HG03108 (cell line): Measurements from ENCODE around the gene DNAAF8.

ENCODE experiments used
- ATAC-seq: cut with Tn5 transposase; IDR thresholded peaks from one replicate; pipeline ENCODE4 v1.9.1; 2021; ENCODE audit warnings: moderate library complexity; ENCODE audit not compliant: unreplicated experiment

DNAAF8 gene

DNA sequence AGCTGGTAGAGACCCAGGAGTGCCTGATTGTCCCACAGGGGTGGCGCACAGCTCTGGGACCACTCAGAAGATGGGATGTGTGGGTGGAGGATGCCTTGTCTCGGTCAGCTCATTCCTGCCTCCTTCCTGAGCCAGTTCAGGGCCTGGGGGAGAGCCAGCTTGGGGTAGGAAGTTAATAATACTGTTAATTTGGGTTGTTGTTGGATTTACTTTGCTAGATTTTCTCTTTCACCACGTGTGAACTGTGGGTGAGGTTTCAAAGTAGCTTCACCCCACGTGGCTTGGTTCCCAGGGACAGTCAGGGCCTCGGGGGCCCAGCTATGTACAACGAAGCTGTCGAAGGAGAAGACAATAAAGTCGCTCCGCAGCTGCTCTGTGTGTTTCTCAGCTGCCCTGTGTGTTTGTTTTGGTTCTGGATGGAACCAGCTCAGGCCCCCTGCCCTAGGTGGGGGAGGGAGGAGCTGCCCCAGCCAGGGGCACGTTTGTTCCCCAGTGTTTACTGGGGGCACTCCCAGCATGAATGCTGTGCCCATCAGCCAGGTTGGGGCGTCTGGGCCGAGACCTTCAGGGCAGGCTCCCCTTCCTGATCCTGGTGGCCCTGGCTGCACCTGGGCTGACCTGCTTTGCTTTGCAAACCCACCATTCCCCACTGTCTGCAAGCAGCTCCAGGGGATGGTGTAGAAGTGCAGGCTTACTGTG, 38.7 kb upstream of the DNAAF8 start:
- ATAC-seq: no peak

DNA sequence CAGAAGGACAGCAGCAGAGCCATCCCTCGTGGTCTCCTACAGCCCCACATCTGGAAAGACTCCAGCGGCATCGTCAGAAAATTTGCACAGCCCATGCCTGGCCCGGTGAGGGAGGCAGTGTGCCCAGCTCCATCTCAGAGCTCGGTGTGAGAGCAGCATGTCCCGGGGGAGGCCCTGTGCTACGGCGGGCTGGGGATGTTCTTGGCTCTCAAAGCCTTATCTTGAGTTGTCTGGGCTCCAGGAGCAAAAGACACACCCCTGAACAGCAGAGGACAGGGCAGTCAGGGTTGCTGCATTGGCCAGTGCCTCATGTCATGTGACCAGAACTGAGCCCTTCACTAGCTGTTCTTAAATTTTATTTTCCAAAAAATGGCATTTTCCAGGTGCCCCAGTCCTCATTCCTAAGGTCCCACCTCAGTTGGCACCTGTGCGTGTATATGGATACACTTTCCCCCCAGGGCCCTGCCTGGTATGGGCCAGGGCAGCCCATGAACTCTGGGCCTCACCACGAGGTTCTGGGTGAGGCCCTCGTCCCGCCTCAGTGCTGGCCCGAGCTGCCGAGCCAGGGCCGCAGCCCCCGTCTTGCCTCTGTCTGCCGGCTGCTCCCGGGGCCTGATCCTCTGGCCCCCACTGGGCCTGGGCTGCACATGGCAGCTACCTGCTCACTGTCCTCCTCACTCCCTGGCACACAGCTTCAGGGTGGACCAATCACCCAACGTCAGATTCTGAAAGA, 38.0 kb upstream of the DNAAF8 start:
- no peak for ATAC-seq

DNA sequence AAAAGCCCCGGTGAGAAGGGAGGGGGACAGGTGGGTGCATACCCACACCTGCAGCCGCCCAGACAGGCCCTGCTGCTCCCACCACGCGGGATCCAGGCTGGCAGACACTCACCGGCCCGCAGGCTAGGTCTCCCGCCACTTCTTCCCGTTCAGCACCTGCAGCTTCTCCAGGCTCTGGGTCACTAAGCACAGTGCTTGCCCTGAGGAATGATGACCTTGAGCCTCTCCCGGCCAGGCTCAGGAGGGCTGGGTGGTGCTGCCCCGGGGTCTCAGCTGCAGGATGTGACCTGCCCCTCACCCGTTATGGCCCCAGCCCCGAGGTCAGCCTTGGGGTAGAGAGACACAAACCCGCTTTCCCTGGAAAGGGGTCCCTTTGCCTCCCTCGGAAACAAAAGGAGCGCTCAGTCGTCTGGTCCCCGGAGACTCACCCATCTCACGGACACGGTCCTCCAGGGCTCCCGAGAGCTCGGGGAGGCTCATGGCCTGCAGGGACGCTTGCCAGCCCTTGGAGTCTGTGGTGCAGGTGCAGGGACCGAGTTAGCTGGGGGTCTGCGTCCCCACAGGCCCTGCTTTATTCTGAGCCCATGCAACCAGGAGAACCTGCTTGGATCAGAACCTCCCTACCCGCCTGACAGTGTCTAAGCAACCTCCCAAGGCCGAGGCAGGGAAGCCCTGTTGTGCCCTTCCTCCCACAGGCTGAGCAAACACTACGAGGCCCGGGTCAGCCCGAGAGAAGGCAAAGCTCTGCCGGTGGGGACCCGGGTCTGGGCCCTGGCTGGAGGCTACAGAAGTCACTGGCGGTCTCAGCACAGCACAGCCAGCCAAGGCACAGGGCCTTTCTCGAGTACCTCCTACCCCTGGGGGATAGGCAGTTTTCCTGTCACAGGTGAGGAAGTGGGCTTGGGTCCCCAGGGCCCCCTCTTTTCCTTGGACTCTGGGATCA, 37.2 kb upstream of the DNAAF8 start:
- ATAC-seq: no peak

DNA sequence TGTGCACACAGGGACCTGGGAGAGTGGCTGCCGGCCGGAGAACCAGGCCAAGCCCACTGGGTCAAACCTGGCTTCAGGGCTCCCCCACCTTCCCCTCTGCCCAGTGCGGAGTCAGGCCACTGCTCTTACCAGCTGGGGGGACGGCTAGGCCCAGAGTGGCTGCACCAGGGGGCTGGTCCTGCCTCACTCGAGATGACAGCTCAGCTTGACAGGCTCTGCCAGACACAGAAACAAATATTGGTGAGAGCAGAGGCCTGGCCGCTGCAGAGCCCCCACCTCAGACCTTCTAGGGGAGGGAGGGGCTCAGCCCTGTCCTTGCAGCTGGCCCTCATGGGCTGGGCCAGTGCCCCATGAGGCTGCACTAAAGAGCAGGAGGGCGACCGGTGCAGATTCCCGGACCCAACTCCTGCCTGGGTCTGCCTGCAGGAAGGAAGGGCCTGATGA, 36.5 kb upstream of the DNAAF8 start:
- ATAC-seq: no peak

DNA sequence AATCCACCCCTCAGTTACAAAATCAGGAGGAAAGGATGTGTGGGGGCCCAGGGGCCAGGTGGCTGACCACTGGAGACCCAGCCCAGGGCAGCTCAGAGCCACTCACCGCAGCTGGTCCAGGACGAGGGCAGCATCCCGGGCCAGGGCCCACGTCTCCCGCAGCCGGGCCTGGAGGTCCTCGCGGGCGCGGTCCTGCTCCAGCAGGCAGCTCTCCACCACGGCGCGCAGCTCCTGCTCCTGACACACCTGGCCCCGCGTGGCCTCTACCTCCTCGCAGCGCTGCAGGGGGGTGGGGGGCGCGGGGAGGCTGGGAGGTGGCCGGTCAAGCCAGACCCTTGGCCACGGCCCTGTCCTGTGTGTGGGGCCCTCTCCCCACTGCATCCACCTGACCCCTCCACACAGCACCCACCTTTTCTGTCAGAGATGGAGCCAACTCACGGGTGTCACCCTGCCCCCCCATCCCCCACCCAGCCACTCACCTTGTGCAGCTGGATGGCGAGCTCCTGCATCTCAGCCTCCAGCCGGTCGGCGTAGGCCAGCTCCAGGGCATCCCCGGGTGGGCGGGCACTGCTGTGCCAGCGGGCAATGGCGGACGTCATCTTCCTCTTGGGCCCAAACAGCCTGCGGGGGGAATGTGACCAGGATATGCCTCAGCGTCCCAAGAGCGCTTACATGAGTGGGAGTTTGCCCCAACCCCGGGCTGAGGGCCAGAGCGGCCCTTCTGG, 35.9 kb upstream of the DNAAF8 start:
- ATAC-seq: no peak

DNA sequence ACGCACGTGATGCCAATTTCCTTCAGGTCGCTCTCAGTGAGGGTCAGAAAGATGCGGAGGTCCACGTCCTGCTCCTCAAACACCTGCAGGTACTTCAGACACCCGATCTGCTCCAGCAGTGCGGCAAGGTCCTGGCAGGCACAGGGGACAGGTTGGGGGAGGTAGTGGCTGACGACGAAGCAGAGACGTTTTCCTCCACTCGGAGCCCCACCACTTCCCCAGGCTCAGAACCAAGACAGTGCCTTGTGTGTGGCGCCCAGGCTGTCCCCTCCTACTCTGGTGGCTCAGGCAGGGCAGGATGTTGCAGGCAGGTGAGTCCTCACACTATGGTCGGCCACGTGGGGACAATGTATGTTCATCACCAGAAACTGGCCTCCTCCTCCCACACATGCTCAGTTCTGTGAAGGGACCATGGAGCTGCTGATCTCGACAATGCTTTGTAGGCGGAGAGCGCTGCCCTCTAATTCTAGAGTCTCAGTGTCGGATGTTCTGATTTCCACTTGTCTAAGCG, 35.2 kb upstream of the DNAAF8 start:
- no peak for ATAC-seq

DNA sequence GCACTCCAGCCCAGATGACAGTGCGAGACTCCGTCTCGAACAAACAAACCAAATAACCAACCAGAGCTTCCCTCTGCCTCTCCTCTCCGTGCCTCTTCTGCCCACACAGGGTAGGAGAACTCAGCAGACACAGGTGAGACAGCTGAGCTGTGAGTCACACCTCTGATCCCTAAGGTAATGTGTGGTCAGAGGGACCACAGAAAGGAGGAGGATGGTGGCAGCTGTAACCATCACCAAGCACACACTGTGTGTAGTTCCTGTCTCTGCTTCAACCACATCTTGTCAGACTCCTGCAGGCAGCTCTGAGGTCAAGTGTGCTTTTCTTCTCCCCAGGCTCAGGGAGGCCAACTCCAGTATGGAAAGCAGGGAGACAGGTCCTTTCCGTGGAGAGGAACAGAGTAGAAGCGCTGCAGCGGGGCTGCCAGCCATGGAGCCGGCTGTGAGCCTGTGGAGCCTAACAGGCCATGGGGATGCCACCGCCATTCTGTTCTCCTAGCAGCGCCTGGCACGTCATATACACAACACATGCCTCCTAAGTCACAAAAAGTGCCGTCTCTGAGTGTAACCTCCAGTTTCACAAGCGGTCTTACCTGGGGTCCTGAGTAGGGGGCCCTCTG, 33.8 kb upstream of the DNAAF8 start:
- ATAC-seq: no peak

DNA sequence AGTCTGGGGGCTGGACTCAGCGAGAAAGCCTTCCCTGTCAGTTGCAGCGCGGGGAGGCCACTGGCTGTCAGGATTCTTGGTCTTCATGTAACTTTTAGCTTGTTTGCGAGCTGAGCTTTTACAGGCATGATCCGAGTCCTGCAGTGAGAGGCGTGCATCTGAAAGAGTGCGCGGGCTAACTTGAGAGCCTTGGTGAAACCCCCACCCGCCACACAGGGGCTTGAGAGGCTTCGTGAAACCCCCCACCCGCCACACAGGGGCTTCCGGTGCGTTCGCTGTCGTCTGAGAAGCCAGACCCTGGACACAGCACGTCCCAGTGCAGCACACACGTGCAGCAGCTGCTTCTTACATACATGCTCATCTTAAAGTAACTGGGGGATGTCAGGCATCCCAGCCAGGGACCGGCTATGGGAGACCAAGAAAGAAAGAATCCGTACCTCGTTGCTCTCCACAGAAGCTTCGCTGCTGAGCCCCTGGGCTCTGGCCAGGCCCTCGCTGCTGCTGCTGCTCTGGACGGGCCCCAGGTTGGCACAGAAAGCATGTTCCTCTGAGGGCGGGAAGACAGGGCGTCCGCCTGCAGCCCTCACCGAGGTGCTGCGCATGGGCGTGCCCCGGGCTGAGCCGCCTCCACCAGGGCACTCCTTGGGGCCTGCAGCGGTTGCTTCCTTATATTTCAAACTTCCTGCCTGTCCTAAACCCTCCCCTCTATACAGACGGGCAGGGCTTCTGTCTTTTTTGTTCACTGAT, 33.2 kb upstream of the DNAAF8 start:
- ATAC-seq: no peak

DNA sequence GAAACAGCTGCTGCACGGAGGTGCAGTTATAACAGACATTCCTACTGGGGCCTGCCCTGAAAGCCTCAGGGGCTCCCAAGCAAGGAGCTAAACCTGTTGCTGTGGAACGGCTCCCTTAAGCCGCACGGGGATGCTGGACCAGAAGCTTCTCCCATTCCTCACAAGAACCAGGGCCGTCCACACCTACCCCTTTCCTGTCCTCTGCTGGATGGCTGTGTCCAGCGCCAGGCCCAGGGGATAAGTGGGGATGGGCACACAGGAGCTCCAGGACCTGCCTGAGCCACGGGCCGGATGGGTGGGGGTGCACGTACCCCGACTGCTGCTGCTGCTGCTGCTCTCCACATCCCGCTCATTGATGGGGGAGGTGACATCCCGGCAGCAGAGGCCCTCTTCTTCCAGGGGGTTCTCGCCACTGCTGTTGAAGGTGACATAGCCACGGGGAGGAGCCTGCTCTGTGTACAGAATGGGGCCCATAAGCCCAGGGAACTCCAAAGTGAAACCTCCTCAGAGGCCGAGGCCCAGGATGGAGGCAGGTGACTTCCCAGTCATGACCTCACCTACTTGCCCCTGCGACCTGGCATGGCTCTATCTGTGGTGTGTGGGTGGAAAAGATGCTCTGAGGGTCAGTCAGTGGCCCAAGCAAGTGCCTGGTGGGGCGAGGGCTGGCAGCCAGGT, 32.4 kb upstream of the DNAAF8 start:
- ATAC-seq: no peak

DNA sequence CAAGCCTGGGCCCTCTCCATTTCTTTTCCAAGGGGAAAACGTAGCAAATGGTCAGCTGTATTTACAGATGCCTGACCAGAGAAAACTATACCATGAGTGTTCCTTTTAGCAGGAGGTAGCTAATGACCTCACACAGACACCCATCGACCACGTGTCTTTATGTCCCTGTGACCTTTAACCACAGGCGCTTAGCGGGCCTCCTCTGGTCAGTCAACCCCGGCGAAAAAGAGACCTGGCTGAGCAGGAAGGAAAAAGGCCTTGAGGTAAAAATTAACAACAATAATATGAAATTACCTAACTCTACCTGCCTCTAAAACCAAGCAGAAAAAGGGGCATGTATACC, 31.9 kb upstream of the DNAAF8 start:
- ATAC-seq: no peak

DNA sequence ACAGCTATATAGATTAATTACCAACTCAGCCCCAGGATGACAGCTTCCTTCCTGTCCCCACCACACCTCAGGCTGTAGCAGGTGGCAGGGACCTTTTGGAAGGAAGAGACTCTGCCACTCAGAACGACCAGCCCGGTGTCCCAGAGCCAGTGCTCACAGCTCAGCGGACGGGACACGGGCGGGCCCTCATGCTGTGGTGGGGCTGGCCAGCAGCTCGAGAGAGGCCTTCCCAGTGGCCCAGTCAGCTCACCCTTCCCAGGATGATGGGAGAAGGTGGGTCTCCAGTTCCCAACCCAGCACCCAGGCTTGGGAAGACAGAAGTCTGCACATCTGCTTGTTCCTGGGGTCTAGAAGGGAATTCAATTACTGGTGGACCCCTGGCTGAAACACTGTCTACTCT, 30.4 kb upstream of the DNAAF8 start:
- ATAC-seq: no peak

DNA sequence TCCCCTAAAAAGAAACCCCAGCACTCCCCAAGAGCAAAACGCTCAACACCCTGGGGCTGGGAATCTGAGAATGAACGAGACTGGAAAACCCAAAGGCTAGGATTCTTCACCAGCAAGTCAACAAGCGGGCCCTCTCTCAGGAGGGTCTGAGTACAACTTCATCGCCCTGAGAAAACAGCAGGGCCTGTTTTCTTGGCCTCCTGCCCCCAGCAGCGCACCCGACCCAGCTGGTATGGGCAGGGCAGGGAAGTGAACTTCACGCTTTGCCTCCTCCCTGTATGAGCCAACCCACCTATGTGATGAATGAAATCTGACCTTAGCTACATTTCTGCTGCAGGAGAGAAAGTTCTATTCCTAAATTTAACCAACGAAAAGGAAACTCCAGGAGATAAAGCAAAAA, 29.8 kb upstream of the DNAAF8 start:
- ATAC-seq: no peak

DNA sequence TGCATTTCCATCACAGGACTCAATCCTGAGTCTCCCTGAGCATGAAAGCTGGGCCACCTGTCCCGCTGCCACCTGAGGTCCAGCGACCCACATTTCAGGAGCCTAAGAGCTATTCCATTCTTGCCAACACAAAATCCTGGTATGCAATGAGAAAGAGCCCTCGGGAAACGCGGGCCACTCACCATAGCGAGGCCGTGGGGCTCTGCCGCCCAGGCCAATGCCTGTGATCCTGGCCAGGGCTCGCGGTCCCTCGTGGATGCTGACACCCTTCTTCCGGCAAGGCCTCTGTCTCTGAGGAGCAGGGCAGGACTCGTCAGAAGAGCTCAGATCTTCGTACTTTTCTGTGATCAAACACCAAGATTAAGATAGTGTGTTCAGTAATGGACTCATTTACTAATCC, 29.4 kb upstream of the DNAAF8 start:
- ATAC-seq: no peak

DNA sequence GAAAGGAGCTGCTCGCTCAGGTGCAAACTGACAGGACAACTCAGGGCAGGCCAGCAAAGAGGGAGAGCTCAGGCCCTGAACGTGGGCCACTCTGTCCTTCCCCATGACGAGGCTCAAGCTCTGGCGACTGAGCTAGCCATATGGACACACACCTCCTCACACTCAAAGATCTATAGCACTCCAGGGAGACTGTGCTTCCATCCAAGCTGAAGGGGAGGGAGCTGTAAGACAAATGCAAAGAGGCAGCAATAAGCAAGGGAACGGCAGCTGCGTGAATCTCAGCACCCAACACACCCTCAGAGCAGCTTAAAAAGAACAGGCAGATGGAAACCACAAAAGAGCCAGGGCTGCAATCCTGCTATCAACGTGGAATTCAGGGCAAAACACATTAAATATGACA, 27.5 kb upstream of the DNAAF8 start:
- ATAC-seq: no peak

DNA sequence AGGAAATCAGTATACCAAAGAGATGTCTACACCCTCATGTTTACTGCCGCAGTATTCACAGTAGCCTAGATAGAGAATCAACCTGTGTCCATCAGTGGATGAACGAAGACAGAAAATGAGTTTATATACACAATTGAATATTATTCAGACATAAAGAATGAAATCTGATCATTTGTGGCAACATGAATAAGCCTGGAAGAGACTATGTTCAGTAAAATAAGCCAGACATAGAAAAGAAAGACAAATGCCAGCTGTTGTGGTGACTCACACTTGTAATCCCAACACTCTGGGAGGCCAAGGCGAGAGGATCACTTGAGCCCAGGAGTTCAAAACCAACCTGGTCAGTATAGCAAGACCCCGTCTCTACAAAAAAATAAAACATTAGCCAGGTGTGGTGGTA, 24.9 kb upstream of the DNAAF8 start:
- no peak for ATAC-seq

DNA sequence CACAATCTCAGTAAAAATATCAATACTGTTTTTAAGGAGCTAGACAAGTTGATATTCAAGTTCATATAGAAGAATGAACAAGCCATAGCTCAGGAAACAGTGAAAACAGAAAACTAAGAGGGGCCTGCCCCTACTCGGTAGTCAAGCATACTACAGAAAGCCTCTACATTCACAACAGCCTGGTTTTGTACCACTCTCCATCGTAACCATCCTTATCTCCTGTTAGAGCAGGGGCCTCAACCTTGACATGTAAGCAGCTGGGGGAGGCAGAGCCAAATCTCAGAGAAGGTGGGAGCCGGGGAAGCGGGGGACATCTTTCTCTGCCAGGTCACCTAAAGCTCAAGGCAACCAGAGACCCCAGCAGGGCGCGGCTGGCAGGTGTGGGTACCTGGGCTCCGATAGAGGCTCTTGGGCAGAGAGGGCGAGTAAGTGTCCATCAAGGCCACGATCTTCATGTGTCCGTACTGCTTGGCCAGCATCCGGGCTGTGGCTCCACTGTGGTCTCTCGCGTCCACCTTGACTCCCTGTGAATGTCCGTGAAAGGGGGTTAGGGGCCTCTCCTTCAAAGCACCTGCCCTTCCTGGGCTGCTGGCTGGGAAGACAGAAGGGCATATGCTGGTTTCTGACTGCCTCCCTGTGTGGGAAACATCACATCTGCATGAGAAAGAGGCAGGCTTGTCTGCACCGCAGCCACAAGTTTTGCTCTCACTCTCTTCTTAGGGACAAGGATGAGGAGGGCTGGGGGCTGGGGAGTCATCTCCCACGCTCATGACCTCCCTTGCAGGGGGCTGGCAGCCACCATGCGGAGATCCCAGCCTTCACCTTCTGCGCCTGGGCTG, 20.5 kb upstream of the DNAAF8 start:
- no peak for ATAC-seq

DNA sequence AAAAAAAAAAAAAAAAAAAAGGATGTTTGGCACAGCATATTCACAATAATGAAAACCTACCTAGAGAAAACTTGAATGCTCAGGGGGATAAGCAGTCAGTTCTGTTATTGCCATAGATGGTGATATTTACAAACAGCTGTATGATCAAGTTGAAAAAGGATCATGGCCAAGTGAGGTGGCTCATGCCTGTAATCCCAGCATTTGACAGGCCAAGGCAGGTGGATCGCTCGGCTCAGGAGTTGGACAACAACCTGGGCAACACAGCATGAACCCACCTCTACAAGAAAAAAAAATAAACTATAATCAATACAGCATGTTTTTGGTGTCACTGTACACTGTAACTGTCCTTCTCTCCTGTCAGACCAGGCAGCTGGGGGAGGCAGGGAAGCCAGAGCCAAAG, 19.3 kb upstream of the DNAAF8 start:
- no peak for ATAC-seq

DNA sequence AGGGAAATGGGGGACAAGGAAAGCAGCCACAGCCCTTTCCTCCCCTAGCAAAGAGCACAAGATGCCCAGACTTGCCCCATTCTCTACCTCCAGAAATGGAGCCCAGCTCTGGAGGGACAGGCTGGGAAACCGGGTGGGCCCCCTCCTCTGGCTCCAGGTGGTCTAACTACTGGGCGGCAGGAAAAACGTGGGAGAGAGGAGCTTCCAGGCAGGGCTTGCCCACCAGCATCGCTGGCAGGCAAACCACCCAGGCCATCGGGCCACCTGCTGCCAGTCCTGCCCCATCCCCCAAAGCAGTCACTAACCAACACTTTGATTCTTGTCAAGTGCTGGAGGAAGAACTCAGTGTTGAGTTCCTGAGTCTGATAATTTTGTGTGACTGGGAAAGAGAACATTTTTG, 15.9 kb upstream of the DNAAF8 start:
- no peak for ATAC-seq
